Measurements from ENCODE around the gene MXRA7.

DNA sequence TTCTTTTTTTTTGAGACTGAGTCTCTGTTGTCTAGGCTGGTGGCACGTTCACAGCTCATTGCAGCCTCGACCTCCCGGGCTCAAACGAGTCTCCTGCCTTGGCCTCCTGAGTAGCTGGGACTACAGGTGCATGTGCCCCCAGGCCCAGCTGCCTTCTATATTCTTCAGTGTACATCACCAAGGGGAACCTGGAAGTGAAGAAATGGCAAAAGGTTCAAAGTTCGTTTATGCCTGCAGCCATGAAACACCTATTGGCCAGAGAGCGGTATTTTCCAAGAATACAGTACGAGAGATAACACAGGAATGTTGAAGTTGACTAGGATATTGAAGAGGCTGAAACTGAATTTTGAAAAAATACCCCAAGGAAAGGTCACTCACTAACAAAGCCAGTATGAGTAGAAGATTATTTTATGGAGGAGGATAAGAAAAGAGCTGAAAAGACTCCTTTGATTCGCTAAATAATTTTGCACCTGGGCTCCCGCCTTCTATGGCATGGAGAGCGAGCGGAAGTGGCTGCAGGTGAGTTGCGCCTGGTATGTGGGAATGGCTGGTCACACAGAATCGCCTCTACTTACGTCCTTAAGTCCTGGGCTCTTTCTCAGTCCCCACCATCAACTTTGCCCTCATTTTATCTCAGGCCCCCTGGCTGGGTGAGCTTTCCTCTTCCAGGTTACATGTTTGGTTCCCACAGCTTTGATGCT is 77.0 kb downstream of the MXRA7 start:
- TF ChIP-seq CTCF (conservative IDR thresholded peaks at IDR 0.05; ENCODE audit: low read length), result no peak
- TF ChIP-seq EZH2phosphoT487 (IDR thresholded peaks at IDR 0.05; ENCODE audit: borderline replicate concordance), result no peak
